CD4-positive, alpha-beta T cell treated with Interferon gamma for 1 hour (primary cell): ENCODE measurements around the gene CHORDC1.
"Not testable (repeated sequence)": the region's sequence is repeated elsewhere in the genome, so short reads cannot be mapped to it uniquely, and the experiment has no call there.

Experiments
- DNase-seq: peaks from one replicate; pipeline ENCODE4 v3.0.0-alpha.2; 2020

CHORDC1 gene

GRCh38 chr11:90213322-90213721, 9.5 kb downstream of the CHORDC1 start:
- no peak for DNase-seq

GRCh38 chr11:90208857-90209256, 14.0 kb downstream of the CHORDC1 start:
- no peak for DNase-seq

- not testable (repeated sequence) for DNase-seq
Measured at GRCh38 chr11:90207992-90208391, 14.9 kb downstream of the CHORDC1 start.

GRCh38 chr11:90204832-90205646, 17.8 kb downstream of the CHORDC1 start:
- no peak for DNase-seq

DNA sequence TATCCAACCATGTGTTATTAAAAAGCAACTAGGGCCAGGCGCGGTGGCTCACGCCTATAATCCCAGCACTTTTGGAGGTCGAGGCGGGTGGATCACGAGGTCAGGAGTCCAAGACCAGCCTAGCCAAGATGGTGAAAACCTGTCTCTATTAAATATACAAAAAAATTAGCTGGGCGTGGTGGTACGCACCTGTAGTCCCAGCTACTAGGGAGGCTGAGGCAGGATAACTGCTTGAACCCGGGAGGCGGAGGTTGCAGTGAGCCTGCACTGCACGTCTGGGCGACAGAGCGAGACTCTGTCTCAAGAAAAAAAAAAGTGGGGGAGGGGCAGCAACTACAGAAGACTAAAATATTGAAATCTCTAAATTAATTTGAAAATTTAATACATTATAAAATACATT, 18.4 kb downstream of the CHORDC1 start:
- no peak for DNase-seq

DNA sequence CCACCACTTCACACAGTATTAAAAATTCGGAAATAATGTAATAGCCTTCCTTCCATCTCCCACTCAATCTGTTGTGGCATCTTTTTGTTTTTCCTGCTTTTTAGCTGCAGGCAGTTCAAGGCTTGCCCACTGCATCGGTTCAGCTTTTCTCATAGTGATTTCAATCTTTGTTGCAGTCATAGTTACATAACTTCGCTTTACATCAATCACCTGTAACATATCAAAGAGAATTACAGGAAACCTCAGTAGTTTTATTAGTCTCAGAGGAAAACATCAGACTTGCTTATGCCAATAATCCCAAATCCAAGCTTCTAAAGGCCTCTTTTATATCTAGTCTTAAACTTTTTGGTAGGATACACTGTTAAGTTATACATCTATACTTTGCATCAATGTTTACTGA, 20.5 kb downstream of the CHORDC1 start:
- no peak for DNase-seq

DNA sequence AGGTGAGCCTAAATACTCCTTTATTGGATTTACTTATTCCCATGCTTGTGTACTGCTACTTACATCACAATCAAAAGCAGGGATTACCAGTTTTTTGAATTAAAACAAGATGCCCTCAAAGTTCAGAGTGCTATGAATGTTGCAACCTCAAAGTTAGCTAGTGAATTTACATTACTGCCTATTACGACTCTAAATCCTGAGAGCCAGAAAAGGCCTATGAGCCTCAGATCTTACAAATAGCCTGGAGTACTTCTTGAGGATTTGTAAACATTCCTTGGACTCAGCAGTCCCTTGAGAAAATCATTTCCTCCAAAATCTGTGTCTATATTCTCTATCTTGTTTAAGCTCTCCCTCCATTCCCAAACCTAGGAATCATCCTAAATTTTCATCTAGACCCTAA, 25.5 kb downstream of the CHORDC1 start:
- no peak for DNase-seq

DNA sequence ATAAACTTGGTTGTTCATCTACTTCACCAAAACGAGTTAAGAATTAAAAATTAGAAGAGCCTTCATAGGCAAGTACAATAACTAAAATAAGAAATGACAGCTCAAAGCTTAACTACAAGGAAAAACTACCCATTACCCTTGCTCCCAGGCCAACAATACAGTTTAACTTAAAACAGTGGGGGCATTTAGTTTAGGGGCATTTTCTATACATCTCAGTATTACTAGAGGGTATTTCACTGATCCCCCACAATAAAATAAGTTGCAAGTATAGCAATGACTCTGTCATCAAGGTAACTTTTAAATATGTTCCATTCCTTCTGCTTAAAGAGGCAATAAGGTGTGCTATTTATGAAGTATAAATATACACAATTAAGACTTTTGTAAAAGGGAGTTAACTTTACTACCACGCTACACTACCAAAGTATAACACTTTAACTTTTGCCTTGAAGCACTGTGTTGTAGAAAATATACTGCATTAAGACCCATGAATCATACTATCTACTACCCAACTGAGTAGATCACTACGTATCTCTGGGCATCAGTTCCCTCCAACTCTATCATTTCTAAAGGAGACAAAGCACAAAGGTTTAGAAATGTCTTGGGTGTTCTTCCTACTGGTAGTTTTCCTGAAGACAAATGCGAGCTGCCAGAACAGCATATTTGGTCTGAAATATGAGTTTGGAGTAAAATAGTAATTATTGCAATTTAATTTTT, 29.8 kb downstream of the CHORDC1 start:
- no peak for DNase-seq

DNA sequence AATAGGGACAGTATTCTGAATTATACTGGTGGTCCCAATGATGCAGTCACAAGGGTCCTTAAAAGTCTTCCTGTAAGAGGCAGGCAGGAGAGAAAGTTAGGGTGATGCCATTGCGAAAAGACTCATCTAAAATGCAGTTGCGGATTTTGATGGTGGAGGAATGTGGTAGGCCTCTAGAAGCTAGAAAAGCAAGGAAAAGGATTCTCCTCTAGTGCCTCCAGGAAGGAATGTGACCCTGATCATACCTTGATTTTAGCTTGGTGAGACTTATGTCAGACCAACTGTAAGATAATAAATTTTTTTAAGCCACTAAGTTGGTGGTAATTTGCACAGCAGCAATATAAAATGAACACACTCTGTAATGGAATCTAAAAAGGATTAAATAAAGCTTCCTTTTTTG, 33.8 kb downstream of the CHORDC1 start:
- DNase-seq, result no peak

- DNase-seq, result no peak
Measured at GRCh38 chr11:90187839-90188238, 35.0 kb downstream of the CHORDC1 start.

GRCh38 chr11:90179923-90180322, 42.9 kb downstream of the CHORDC1 start:
- DNase-seq, result no peak

- no peak for DNase-seq
Measured at GRCh38 chr11:90178751-90179150, 44.1 kb downstream of the CHORDC1 start.

DNA sequence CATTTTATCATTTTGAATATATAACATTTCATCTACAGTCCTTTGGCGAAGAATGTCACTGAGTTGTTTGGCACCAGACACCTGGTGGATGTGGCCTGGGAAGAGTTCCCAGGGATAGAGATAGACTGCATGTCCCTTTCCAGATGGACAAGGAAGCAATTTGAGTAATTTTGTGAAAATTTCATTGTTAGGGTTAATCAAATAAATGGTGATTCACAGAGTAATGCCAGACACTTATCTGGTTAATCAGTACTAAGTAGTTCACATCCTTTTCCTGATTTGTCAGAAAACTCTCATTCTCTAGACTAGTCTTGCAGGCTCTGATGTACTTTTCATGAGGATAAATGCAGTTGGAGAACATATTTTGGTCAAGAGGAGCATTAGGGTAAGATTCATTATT, 46.8 kb downstream of the CHORDC1 start:
- DNase-seq, result no peak

DNA sequence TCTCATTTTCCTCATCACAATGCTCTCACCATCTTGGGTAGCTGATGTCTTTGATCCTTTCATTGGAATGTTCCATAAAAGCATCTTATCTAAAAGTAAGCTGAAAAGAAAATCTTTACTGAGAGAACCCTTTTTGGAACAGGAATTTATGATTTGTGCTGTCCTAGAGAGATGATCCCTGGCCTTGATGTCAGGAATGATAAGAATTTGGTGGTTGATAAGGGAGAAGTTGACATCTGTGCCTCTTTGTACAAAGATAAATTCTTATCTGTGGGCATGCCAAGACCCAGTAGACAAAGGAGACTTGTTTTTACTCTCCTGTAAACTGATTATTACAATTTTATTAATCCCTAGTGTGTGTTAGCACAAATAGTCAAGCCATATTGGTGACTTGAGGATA, 51.5 kb downstream of the CHORDC1 start:
- DNase-seq, result no peak

GRCh38 chr11:90168571-90168970, 54.3 kb downstream of the CHORDC1 start:
- DNase-seq, result no peak

DNA sequence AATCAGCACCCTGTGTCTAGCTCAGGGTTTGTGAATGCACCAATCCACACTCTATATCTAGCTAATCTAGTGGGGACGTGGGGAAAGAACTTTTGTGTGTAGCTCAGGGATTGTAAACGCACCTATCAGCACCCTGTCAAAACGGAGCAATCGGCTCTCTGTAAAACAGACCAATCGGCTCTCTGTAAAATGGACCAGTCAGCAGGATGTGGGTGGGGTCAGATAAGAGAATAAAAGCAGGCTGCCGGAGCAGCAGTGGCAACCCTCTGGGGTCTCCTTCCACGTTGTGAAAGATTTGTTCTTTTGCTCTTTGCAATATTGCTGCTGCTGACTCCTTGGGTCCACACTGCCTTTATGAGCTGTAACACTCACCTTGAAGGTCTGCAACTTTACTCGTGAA, 55.1 kb downstream of the CHORDC1 start:
- not testable (repeated sequence) for DNase-seq

DNA sequence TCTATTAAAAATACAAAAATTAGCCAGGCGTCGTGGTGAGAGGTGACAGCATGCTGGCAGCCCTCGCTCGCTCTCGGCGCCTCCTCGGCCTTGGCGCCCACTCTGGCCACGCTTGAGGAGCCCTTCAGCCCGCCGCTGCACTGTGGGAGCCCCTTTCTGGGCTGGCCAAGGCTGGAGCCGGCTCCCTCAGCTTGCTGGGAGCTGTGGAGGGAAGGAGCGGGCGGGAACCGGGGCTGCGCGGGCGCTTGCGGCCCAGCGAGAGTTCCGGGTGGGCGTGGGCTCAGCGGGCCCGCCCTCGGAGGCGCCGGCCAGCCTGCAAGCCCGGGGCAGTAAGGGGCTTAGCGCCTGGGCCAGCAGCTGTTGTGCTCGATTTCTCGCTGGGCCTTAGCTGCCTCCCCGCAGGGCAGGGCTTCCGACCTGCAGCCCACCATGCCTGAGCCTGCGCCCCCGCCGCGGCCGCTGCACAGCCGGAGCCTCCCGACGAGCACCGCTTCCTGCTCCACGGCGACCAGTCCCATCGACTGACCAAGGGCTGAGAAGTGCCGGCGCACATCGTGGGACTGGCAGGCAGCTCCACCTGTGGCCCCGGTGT, 55.8 kb downstream of the CHORDC1 start:
- DNase-seq, result not testable (repeated sequence)
